M059J (cell line): Measurements from ENCODE around the gene RNGTT. TPM values are rescaled to one million over a fixed set of nuclear protein-coding genes. Genes with fewer than 3 reads are reported as not detected.

Experiments used
- DNase-seq: peaks from one replicate; pipeline ENCODE4 v3.0.0-alpha.2; 2012; ENCODE audit warnings: low read depth
- total RNA-seq: library from RNA; depleted of rRNA; stranded (reverse); fragments of >200 nt; shearing (Covaris generic); gene quantifications from 2 replicates; pipeline ENCODE4 v1.2.3, GENCODE V29; 2014; rRNA removed

RNGTT gene
- total RNA-seq, 1 experiment from 2014 or later, result 21.7 TPM

DNA sequence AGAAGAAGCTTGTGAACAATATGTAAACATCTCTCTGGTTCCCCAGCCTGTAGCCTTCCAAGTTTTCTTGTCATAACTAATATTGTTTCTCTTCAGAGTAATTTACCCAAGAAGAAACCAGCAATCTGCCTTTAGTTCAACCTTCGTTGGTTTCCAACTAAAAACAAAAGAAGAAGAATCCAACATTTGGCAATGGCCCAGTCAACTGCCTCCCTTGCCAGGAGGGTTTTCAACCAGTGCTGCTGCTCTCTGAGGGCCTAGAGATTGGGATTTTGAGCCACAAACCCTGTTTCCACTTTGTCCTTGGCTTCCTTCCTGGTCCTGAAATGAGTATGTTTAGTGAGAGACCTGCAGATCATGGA is 401.5 kb downstream of the RNGTT start:
- DNase-seq, result no peak

DNA sequence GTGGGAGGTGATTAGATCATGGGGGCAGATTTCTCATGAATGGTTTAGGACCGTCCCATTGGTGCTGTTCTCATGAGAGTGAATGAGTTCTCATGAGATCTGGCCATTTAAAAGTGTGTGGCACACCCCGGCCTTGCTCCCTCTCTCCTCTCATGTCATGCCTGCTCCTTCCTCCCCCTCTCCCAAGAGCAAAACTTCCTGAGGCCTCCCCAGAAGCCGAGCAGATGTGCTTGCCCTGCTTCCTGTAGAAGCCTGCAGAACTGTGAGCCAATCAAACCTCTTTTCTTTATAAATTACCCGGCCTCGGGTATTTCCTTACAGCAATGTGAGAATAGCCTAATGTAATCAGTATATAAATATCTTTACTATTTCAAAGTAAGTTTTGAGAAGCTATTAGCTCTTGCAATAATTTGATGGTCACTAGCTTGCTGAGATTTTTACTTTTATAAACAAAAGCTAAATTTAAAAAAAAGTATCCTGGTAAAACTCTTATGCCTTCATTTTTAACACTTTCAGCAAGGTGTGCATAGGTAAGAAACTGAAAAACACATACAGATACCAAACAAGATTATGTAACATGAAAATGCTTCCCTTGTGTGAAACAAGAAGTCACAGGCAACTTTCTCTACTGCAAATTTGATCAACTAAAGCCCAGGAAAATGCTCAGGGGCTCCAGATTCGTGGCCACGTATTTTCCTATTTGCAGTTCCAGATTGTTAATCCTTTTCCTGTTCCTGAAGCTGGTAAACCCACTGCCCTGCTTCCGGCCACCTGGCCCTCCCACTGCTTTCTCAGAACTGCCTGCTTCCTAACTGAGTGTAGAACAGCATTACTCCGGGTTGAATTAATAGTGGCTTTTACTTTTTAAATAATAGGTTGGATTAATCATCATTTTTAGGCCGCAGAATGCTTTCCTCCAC is 402.1 kb downstream of the RNGTT start:
- DNase-seq, result no peak

Other genes with a start within 250 kb of the RNGTT start
- gene PNRC1, start 117.1 kb upstream of the RNGTT start, total RNA-seq, result 20.3 and 31.1 TPM in 2 replicates
- not detected in 2 replicates for gene SRSF12, start 154.5 kb upstream of the RNGTT start, total RNA-seq
- gene PM20D2, start 182.4 kb upstream of the RNGTT start, total RNA-seq, result 6.1 and 12.4 TPM in 2 replicates